Fibroblast of lung (primary cell): ENCODE data around the gene XPC. TPM values are rescaled to one million over a fixed set of nuclear protein-coding genes. Genes with fewer than 3 reads are reported as not detected.

Experiments used
- DNase-seq, 2 donors: peaks; one replicate each; pipeline versions ENCODE4 v3.0.0 to v3.0.0-alpha.2; 2010; ENCODE audit warnings: low read depth in 2 of 2
- H2AFZ ChIP-seq: 2 replicates; pipeline ENCODE4 v1.5.1; 2012; ENCODE audit warnings: low read length, control low read depth, inconsistent platforms
- H3K27ac ChIP-seq: 2 replicates; pipeline ENCODE4 v1.5.1; 2011; ENCODE audit warnings: low read length, control low read depth; ENCODE audit not compliant: insufficient read depth
- H3K27me3 ChIP-seq: 2 replicates; pipeline ENCODE4 v1.5.1; 2011; ENCODE audit warnings: mild to moderate bottlenecking, low read length; ENCODE audit not compliant: control insufficient read depth, insufficient read depth
- H3K36me3 ChIP-seq: 2 replicates; pipeline ENCODE4 v1.5.1; 2011; ENCODE audit warnings: low read length; ENCODE audit not compliant: control insufficient read depth, insufficient read depth
- H3K4me1 ChIP-seq: 2 replicates; pipeline ENCODE4 v1.5.1; 2011; ENCODE audit warnings: low read length; ENCODE audit not compliant: control insufficient read depth, insufficient read depth; ENCODE audit errors: extremely low read depth
- H3K4me2 ChIP-seq: 2 replicates; pipeline ENCODE4 v1.5.1; 2011; ENCODE audit warnings: low read length, control low read depth; ENCODE audit not compliant: insufficient read depth; ENCODE audit errors: extremely low read depth
- H3K4me3 ChIP-seq, 4 experiments: fragments of 200-600 bp in 1 of 4; sonication (generic) in 1 of 4; replicated peaks in 1 of 4; 2 replicates each; pipeline ENCODE4 v1.5.1; 2011 to 2016; ENCODE audit warnings: low read length in 4 of 4, low read depth in 3 of 4, mild to moderate bottlenecking in 3 of 4, control low read depth in 2 of 4, inconsistent platforms in 1 of 4, mixed read lengths in 1 of 4; ENCODE audit not compliant: insufficient read depth in 1 of 4; ENCODE audit errors: control extremely low read depth in 1 of 4
- H3K79me2 ChIP-seq: 2 replicates; pipeline ENCODE4 v1.5.1; 2012; ENCODE audit warnings: mild to moderate bottlenecking, low read length, inconsistent platforms; ENCODE audit not compliant: control insufficient read depth, insufficient read depth
- H3K9ac ChIP-seq: 2 replicates; pipeline ENCODE4 v1.5.1; 2011; ENCODE audit warnings: mild to moderate bottlenecking, low read length, control low read depth; ENCODE audit not compliant: insufficient read depth
- H3K9me3 ChIP-seq: 2 replicates; pipeline ENCODE4 v1.5.1; 2012; ENCODE audit warnings: low read depth, low read length; ENCODE audit not compliant: control insufficient read depth, insufficient read depth
- H4K20me1 ChIP-seq: 2 replicates; pipeline ENCODE4 v1.5.1; 2011; ENCODE audit warnings: low read length; ENCODE audit not compliant: control insufficient read depth, insufficient read depth; ENCODE audit errors: extremely low read depth
- CTCF ChIP-seq, 2 donors: IDR thresholded peaks in 1 of 2; conservative IDR thresholded peaks in 1 of 2; 1 replicate in 1 of 2; 2 replicates in 1 of 2; pipeline ENCODE4 v1.5.1; 2011 to 2012; ENCODE audit warnings: low read length in 2 of 2, control low read depth in 1 of 2, inconsistent platforms in 1 of 2, low read depth in 1 of 2, mild to moderate bottlenecking in 1 of 2
- EZH2 ChIP-seq: IDR thresholded peaks from 2 replicates; pipeline ENCODE4 v1.5.1; 2012; ENCODE audit warnings: low read length, control low read depth, mild to moderate bottlenecking; ENCODE audit errors: missing control alignments
- polyA plus RNA-seq, 2 donors: library from polyadenylated mRNA; depleted of rRNA in 1 of 2; stranded (reverse) in 1 of 2; unstranded in 1 of 2; fragments of >200 nt; gene quantifications; 2 replicates each; pipeline ENCODE4 v1.2.1, GENCODE V29; 2011 to 2012; ENCODE audit warnings: missing spikeins in 1 of 2
- total RNA-seq: library from RNA; depleted of rRNA; stranded (reverse); fragments of >200 nt; gene quantifications from 2 replicates; pipeline ENCODE4 v1.2.1, GENCODE V29; 2014

Gene XPC
- total and polyA plus RNA-seq, 2 donors (not counting 1 experiment from before 2014, with no cell fraction given) = 18.4 to 95.6 TPM

- Histone ChIP-seq H3K4me1 (no peaks in the 10 kb centered on the region), H3K4me2 (no peak overlapping the region), H3K79me2 (no peaks in the 10 kb centered on the region), H3K9ac (no peak overlapping the region), H2AFZ (no peak overlapping the region), H3K27ac (no peak overlapping the region), H3K27me3 (no peaks in the 10 kb centered on the region), H3K9me3 (no peaks in the 10 kb centered on the region), H3K36me3 (no peaks in the 10 kb centered on the region), H3K4me3 (no peak overlapping the region), H4K20me1 (no peaks in the 10 kb centered on the region)
- no peak for DNase-seq
- TF ChIP-seq CTCF (conservative IDR thresholded peaks at IDR 0.05 in 1 of 2, IDR thresholded peaks at IDR 0.05 in 1 of 2; ENCODE audit: low read depth in 1 of 2, low read length in 2 of 2) = no peak
- TF ChIP-seq EZH2 = no peak
Observed at GRCh38 chr3:14225421-14225820, 47.0 kb upstream of the XPC start.

- Histone ChIP-seq H3K27ac (no peak overlapping the region), H2AFZ (no peak overlapping the region), H3K79me2 (no peaks in the 10 kb centered on the region), H3K9me3 (no peaks in the 10 kb centered on the region), H4K20me1 (no peaks in the 10 kb centered on the region), H3K4me1 (no peaks in the 10 kb centered on the region), H3K4me3 (no peak overlapping the region), H3K36me3 (no peaks in the 10 kb centered on the region), H3K27me3 (no peaks in the 10 kb centered on the region), H3K9ac (no peak overlapping the region), H3K4me2 (no peak overlapping the region)
- TF ChIP-seq EZH2 (no peak), CTCF (conservative IDR thresholded peaks at IDR 0.05 in 1 of 2, IDR thresholded peaks at IDR 0.05 in 1 of 2; ENCODE audit: low read depth in 1 of 2, low read length in 2 of 2) (no peak)
- no peak for DNase-seq
Observed at GRCh38 chr3:14224895-14225294, 46.5 kb upstream of the XPC start.

- Histone ChIP-seq H3K27me3 (no peaks in the 10 kb centered on the region), H3K9me3 (no peaks in the 10 kb centered on the region), H3K4me2 (no peak overlapping the region), H3K27ac (no peak overlapping the region), H3K36me3 (no peaks in the 10 kb centered on the region), H3K9ac (no peak overlapping the region), H2AFZ (no peak overlapping the region), H3K79me2 (no peaks in the 10 kb centered on the region), H3K4me1 (no peaks in the 10 kb centered on the region), H4K20me1 (no peaks in the 10 kb centered on the region), H3K4me3 (no peak overlapping the region)
- no peak for DNase-seq
- no peak for TF ChIP-seq EZH2
- no peak for TF ChIP-seq CTCF (conservative IDR thresholded peaks at IDR 0.05 in 1 of 2, IDR thresholded peaks at IDR 0.05 in 1 of 2; ENCODE audit: low read depth in 1 of 2, low read length in 2 of 2)
Observed at GRCh38 chr3:14223595-14223994, 45.2 kb upstream of the XPC start.
